EH (cell line): ENCODE data around the gene NAV1.
A peak's percentile ranks its signal among the peaks of the same experiment; 100 is the strongest.
"Not testable (repeated sequence)": the region's sequence is repeated elsewhere in the genome, so short reads cannot be mapped to it uniquely, and the experiment has no call there.

ENCODE experiments used
- DNase-seq: peaks from one replicate; pipeline ENCODE4 v3.0.0-alpha.2; 2015; ENCODE audit warnings: low read depth

NAV1 gene

GRCh38 chr1:201520046-201520575 lies 18.8 kb upstream of the NAV1 start:
- DNase-seq: not testable (repeated sequence)

GRCh38 chr1:201525193-201525778 lies 13.6 kb upstream of the NAV1 start:
- DNase-seq: no peak

GRCh38 chr1:201527879-201528278 lies 11.0 kb upstream of the NAV1 start:
- no peak for DNase-seq

- peak; percentile 65 for DNase-seq
Observed at GRCh38 chr1:201528631-201529252, 10.2 kb upstream of the NAV1 start.

GRCh38 chr1:201530741-201531531 lies 8.0 kb upstream of the NAV1 start:
- DNase-seq: peak; percentile 90

GRCh38 chr1:201531551-201532425 lies 7.1 kb upstream of the NAV1 start:
- peak; percentile 81 for DNase-seq

GRCh38 chr1:201533836-201534235 lies 5.1 kb upstream of the NAV1 start:
- DNase-seq: peak; percentile 56

- peak; percentile 88 for DNase-seq
Observed at GRCh38 chr1:201535046-201535918, 3.6 kb upstream of the NAV1 start.

GRCh38 chr1:201535919-201536245 lies 3.0 kb upstream of the NAV1 start:
- no peak for DNase-seq

GRCh38 chr1:201536558-201536957 lies 2.4 kb upstream of the NAV1 start:
- peak; percentile 95 for DNase-seq

GRCh38 chr1:201537028-201537427 lies 1.9 kb upstream of the NAV1 start:
- DNase-seq: no peak

- DNase-seq: no peak
Observed at GRCh38 chr1:201537467-201537866, 1.5 kb upstream of the NAV1 start.

- peak; percentile 67 for DNase-seq
Observed at GRCh38 chr1:201537891-201538611, 876 bp upstream of the NAV1 start.

GRCh38 chr1:201539561-201540431 lies 869 bp downstream of the NAV1 start:
- peak; percentile 86 for DNase-seq

- DNase-seq: no peak
Observed at GRCh38 chr1:201540846-201541735, 2.2 kb downstream of the NAV1 start.

- DNase-seq: peak; percentile 87
Observed at GRCh38 chr1:201542309-201543035, 3.5 kb downstream of the NAV1 start.

GRCh38 chr1:201543871-201544642 lies 5.1 kb downstream of the NAV1 start:
- DNase-seq: no peak
